Epithelial cell of proximal tubule (primary cell): ENCODE measurements around the gene CEP68. TPM values are rescaled to one million over a fixed set of nuclear protein-coding genes. Genes with fewer than 3 reads are reported as not detected.
A peak's percentile ranks its signal among the peaks of the same experiment; 100 is the strongest.

Experiments
- DNase-seq: peaks from one replicate; pipeline ENCODE4 v3.0.0-alpha.2; 2011; ENCODE audit warnings: low read depth
- H3K4me3 ChIP-seq: 2 replicates; pipeline ENCODE4 v1.5.1; 2011; ENCODE audit warnings: low read depth, mild to moderate bottlenecking, low read length
- total RNA-seq: library from RNA; depleted of rRNA; stranded (reverse); fragments of >200 nt; gene quantifications from 2 replicates; pipeline ENCODE4 v1.2.3, GENCODE V29; 2015
- TF ChIP-seq, protein P1 (sequence below): conservative IDR thresholded peaks from 2 replicates; pipeline ENCODE4 v1.5.1; 2012; ENCODE audit warnings: low read depth, mild to moderate bottlenecking, low read length

The CEP68 gene
- total RNA-seq, 1 donor from 2014 or later = 5.1 TPM

GRCh38 chr2:65061146-65061909 is 5.1 kb downstream of the CEP68 start:
- DNase-seq = no peak
- TF ChIP-seq, protein P1, sequence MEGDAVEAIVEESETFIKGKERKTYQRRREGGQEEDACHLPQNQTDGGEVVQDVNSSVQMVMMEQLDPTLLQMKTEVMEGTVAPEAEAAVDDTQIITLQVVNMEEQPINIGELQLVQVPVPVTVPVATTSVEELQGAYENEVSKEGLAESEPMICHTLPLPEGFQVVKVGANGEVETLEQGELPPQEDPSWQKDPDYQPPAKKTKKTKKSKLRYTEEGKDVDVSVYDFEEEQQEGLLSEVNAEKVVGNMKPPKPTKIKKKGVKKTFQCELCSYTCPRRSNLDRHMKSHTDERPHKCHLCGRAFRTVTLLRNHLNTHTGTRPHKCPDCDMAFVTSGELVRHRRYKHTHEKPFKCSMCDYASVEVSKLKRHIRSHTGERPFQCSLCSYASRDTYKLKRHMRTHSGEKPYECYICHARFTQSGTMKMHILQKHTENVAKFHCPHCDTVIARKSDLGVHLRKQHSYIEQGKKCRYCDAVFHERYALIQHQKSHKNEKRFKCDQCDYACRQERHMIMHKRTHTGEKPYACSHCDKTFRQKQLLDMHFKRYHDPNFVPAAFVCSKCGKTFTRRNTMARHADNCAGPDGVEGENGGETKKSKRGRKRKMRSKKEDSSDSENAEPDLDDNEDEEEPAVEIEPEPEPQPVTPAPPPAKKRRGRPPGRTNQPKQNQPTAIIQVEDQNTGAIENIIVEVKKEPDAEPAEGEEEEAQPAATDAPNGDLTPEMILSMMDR = no peak
- H3K4me3 ChIP-seq = no peak overlapping the region

- DNase-seq = no peak
- H3K4me3 ChIP-seq = no peak overlapping the region
- TF ChIP-seq, protein P1 = no peak
Observed at GRCh38 chr2:65061910-65062339, 5.7 kb downstream of the CEP68 start.

GRCh38 chr2:65062843-65063825 is 6.9 kb downstream of the CEP68 start:
- no peak overlapping the region for H3K4me3 ChIP-seq
- no peak for DNase-seq
- TF ChIP-seq, protein P1 = no peak

DNA sequence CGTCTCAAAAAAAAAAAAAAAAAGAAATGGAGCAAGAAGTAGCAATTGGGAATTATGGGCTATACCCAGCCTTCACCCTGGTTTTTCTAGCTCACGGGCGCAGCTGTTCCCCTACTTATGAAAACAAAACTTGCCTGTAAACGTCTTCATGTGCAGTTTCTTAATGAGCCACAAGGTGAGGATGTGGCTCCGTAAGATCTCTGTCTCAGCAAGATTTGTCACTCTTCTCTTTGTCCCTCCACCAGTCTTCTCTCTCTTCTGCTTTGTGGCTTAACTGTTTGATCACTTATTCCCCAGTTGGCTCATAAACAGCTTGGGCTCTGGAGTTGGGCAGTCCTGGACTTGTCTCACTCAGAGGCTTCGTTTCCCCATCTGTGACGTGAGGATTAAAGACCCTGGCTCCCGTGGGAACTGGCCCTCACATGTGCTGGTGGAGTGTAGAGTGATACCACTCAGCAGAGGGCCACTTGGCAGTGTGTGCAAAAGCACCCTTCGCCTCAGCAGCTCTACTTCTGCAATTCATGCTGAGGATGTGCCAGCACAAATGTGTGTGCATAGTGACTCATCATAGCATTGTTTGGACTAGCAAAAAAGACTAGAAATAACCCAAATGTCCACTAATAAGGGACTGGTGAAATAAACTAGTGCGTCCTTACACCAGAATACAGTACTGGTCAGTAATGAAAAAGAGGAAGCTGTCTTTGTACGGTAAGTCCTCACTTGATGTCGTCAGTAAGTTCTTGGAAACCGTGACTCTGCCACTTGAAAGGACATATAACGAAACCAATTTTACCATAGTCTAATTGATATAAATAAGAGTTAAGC is 8.7 kb downstream of the CEP68 start:
- H3K4me3 ChIP-seq = no peak overlapping the region
- TF ChIP-seq, protein P1 = peak; percentile 64
- no peak for DNase-seq

- TF ChIP-seq, protein P1 = no peak
- no peak overlapping the region for H3K4me3 ChIP-seq
- no peak for DNase-seq
Observed at GRCh38 chr2:65067806-65068553, 11.8 kb downstream of the CEP68 start.

DNA sequence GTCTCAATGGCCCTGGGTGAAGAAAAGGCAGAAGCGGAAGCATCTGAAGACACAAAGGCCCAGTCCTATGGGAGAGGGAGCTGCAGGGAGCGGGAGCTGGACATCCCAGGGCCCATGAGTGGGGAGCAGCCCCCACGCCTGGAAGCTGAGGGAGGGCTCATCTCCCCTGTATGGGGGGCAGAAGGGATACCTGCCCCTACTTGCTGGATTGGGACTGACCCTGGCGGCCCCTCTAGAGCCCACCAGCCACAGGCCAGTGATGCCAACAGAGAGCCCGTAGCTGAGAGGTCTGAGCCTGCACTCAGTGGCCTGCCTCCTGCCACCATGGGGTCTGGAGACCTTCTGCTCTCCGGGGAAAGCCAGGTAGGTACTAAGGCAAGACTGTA is 13.2 kb downstream of the CEP68 start:
- no peak for DNase-seq
- H3K4me3 ChIP-seq = no peak overlapping the region
- TF ChIP-seq, protein P1 = no peak
